Measurements from ENCODE around the gene NRCAM.

DNA sequence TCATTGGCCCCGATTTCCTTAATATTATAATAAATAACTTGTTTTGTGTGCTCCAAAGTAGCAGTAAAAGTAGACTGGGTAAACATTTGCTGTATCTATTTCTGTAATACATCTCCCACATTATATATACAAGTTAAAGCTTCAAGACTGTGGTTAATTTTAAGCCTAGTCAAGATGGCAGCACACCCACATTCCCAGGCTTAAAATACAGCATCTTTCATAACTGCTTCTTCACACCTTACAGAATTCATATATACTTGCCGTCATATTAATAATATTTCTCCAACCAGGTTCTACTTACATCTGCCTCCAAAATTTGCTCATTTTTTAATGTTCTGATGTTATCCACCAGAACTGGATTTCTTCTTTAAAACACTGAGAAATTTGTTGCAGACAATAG is 85.6 kb downstream of the NRCAM start:
- no peak for TF ChIP-seq POLR2AphosphoS5 (IDR thresholded peaks at IDR 0.05; ENCODE audit: low read depth, low read length)
- TF ChIP-seq POLR2A (IDR thresholded peaks at IDR 0.05; ENCODE audit: low read depth, low read length): no peak

All from GM12891 (cell line).